Astrocyte (in vitro differentiated cells and primary cell): Measurements from ENCODE around the gene STX17. TPM values are rescaled to one million over a fixed set of nuclear protein-coding genes. Genes with fewer than 3 reads are reported as not detected.

Experiments used
- DNase-seq: peaks from one replicate; pipeline ENCODE4 v3.0.0-alpha.2; 2010; ENCODE audit warnings: low read depth
- FAIRE-seq: peaks from 2 replicates; lab custom pipeline; 2011; peaks lifted over from hg19 to GRCh38; lab: Jason Lieb, UNC
- H2AFZ ChIP-seq: 2 replicates; pipeline ENCODE4 v1.6.0; 2012; ENCODE audit warnings: low read depth, low read length, inconsistent platforms
- H3K27ac ChIP-seq: 2 replicates; pipeline ENCODE4 v1.5.1; 2011; ENCODE audit warnings: low read depth, low read length, inconsistent platforms
- H3K27me3 ChIP-seq: 2 replicates; pipeline ENCODE4 v1.6.0; 2011; ENCODE audit warnings: low read length, inconsistent platforms; ENCODE audit not compliant: insufficient read depth
- H3K36me3 ChIP-seq: 2 replicates; pipeline ENCODE4 v1.5.1; 2011; ENCODE audit warnings: low read length, inconsistent platforms; ENCODE audit not compliant: insufficient read depth
- H3K4me1 ChIP-seq: 2 replicates; pipeline ENCODE4 v1.5.1; 2011; ENCODE audit warnings: low read length, inconsistent platforms; ENCODE audit not compliant: insufficient read depth
- H3K4me2 ChIP-seq: 2 replicates; pipeline ENCODE4 v1.6.0; 2012; ENCODE audit warnings: low read length, inconsistent platforms
- H3K4me3 ChIP-seq: 2 replicates; pipeline ENCODE4 v1.5.1; 2011; ENCODE audit warnings: low read depth, mild to moderate bottlenecking, low read length, inconsistent platforms; ENCODE audit not compliant: insufficient read depth
- H3K79me2 ChIP-seq: 2 replicates; pipeline ENCODE4 v1.6.0; 2012; ENCODE audit warnings: mild to moderate bottlenecking, low read length, inconsistent platforms; ENCODE audit not compliant: insufficient read depth
- H3K9ac ChIP-seq: 2 replicates; pipeline ENCODE4 v1.6.0; 2012; ENCODE audit warnings: mild to moderate bottlenecking, low read length, inconsistent platforms
- H3K9me3 ChIP-seq: 2 replicates; pipeline ENCODE4 v1.5.1; 2012; ENCODE audit warnings: low read depth, mild to moderate bottlenecking, low read length, inconsistent platforms; ENCODE audit not compliant: insufficient read depth
- H4K20me1 ChIP-seq: 2 replicates; pipeline ENCODE4 v1.6.0; 2012; ENCODE audit warnings: low read length, inconsistent platforms; ENCODE audit not compliant: insufficient read depth
- H3K27ac Mint-ChIP-seq: one replicate; pipeline ENCODE4 v1.8.0; 2021; ENCODE audit warnings: mild to moderate bottlenecking, mixed read lengths; ENCODE audit not compliant: unreplicated experiment
- H3K27me3 Mint-ChIP-seq: one replicate; pipeline ENCODE4 v1.8.0; 2021; ENCODE audit warnings: low read depth, mixed read lengths; ENCODE audit not compliant: unreplicated experiment
- H3K36me3 Mint-ChIP-seq: one replicate; pipeline ENCODE4 v1.8.0; 2021; ENCODE audit warnings: low read depth, mixed read lengths; ENCODE audit not compliant: unreplicated experiment
- H3K4me1 Mint-ChIP-seq: one replicate; pipeline ENCODE4 v1.8.0; 2021; ENCODE audit warnings: low read depth, mixed read lengths; ENCODE audit not compliant: unreplicated experiment
- H3K4me3 Mint-ChIP-seq: one replicate; pipeline ENCODE4 v1.8.0; 2021; ENCODE audit warnings: mild to moderate bottlenecking, moderate library complexity, mixed read lengths; ENCODE audit not compliant: unreplicated experiment
- H3K9me3 Mint-ChIP-seq: one replicate; pipeline ENCODE4 v1.8.0; 2021; ENCODE audit warnings: mild to moderate bottlenecking, mixed read lengths; ENCODE audit not compliant: unreplicated experiment
- EZH2 ChIP-seq: IDR thresholded peaks from 2 replicates; pipeline ENCODE4 v1.6.1; 2012; ENCODE audit warnings: mild to moderate bottlenecking, low read length, inconsistent platforms; ENCODE audit not compliant: insufficient read depth
- total RNA-seq: library from RNA; stranded (reverse); gene quantifications from 2 replicates; pipeline ENCODE4 v1.2.1, GENCODE V29; 2021
- TF ChIP-seq, protein P1 (sequence below): IDR thresholded peaks from 2 replicates; pipeline ENCODE4 v1.5.1; 2011; ENCODE audit warnings: low read depth, mild to moderate bottlenecking, inconsistent platforms, low read length, moderate library complexity; ENCODE audit not compliant: insufficient read depth

Gene STX17
- total RNA-seq, 1 donor from 2014 or later: 28.3 TPM

DNA sequence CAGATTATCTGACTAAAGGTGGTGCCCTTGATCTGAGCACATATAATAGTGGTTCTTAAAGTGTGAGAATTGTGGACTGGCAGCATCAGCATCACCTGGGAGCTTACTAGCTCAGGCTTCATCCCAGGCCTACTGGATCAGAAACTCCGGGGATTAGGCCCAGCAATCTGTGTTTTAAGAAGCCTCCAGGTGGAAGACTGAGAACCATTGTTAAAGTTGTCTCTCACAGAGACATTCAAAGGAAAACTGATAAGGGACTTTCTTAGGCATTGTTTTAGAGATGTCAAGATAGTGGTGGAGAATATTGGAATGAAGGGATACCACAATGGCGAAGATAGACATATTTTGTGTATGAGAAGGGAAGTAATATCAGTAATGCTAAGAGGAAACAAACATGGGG lies 59.5 kb downstream of the STX17 start:
- H3K36me3 Mint-ChIP-seq: peaks cover 5% of the 10 kb centered on the region
- H3K27ac Mint-ChIP-seq: peak overlapping the region; percentile 81
- H3K27ac ChIP-seq: no peak overlapping the region
- H3K9me3 ChIP-seq: no peaks in the 10 kb centered on the region
- DNase-seq (no peak), FAIRE-seq (no peak)
- no peak overlapping the region for H3K4me3 ChIP-seq
- no peak overlapping the region for H3K4me2 ChIP-seq
- H3K79me2 ChIP-seq: no peaks in the 10 kb centered on the region
- H3K36me3 ChIP-seq: no peaks in the 10 kb centered on the region
- no peak overlapping the region for H2AFZ ChIP-seq
- no peaks in the 10 kb centered on the region for H3K27me3 ChIP-seq
- H3K4me3 Mint-ChIP-seq: no peak overlapping the region
- no peaks in the 10 kb centered on the region for H3K9me3 Mint-ChIP-seq
- H3K4me1 ChIP-seq: no peaks in the 10 kb centered on the region
- TF ChIP-seq, protein P1, sequence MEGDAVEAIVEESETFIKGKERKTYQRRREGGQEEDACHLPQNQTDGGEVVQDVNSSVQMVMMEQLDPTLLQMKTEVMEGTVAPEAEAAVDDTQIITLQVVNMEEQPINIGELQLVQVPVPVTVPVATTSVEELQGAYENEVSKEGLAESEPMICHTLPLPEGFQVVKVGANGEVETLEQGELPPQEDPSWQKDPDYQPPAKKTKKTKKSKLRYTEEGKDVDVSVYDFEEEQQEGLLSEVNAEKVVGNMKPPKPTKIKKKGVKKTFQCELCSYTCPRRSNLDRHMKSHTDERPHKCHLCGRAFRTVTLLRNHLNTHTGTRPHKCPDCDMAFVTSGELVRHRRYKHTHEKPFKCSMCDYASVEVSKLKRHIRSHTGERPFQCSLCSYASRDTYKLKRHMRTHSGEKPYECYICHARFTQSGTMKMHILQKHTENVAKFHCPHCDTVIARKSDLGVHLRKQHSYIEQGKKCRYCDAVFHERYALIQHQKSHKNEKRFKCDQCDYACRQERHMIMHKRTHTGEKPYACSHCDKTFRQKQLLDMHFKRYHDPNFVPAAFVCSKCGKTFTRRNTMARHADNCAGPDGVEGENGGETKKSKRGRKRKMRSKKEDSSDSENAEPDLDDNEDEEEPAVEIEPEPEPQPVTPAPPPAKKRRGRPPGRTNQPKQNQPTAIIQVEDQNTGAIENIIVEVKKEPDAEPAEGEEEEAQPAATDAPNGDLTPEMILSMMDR: no peak
- TF ChIP-seq EZH2: no peak
- H3K4me1 Mint-ChIP-seq: peaks cover 51% of the 10 kb centered on the region
- no peaks in the 10 kb centered on the region for H4K20me1 ChIP-seq
- no peak overlapping the region for H3K9ac ChIP-seq
- no peaks in the 10 kb centered on the region for H3K27me3 Mint-ChIP-seq

GRCh38 chr9:99966716-99967115 lies 60.3 kb downstream of the STX17 start:
- Histone ChIP-seq H3K27me3 (no peaks in the 10 kb centered on the region), H3K9me3 (no peaks in the 10 kb centered on the region), H3K4me3 (no peak overlapping the region), H3K4me2 (no peak overlapping the region), H3K27ac (no peak overlapping the region), H4K20me1 (no peaks in the 10 kb centered on the region), H2AFZ (no peak overlapping the region), H3K79me2 (no peaks in the 10 kb centered on the region), H3K9ac (no peak overlapping the region), H3K36me3 (no peaks in the 10 kb centered on the region), H3K4me1 (no peaks in the 10 kb centered on the region)
- no peak for FAIRE-seq
- no peaks in the 10 kb centered on the region for H3K9me3 Mint-ChIP-seq
- peak; percentile 53 for DNase-seq
- H3K4me3 Mint-ChIP-seq: no peak overlapping the region
- H3K27me3 Mint-ChIP-seq: no peaks in the 10 kb centered on the region
- peaks cover 2% of the 10 kb centered on the region for H3K36me3 Mint-ChIP-seq
- H3K27ac Mint-ChIP-seq: peak overlapping the region; percentile 88
- TF ChIP-seq, protein P1: no peak
- no peak for TF ChIP-seq EZH2
- peaks cover 51% of the 10 kb centered on the region for H3K4me1 Mint-ChIP-seq

- TF ChIP-seq, protein P1: no peak
- no peak for TF ChIP-seq EZH2
- no peaks in the 10 kb centered on the region for H4K20me1 ChIP-seq
- no peak for FAIRE-seq
- no peaks in the 10 kb centered on the region for H3K9me3 Mint-ChIP-seq
- no peak overlapping the region for H3K4me2 ChIP-seq
- no peak overlapping the region for H3K4me3 Mint-ChIP-seq
- H3K36me3 ChIP-seq: no peaks in the 10 kb centered on the region
- DNase-seq: no peak
- no peak overlapping the region for H2AFZ ChIP-seq
- peaks cover 2% of the 10 kb centered on the region for H3K36me3 Mint-ChIP-seq
- no peaks in the 10 kb centered on the region for H3K79me2 ChIP-seq
- no peak overlapping the region for H3K9ac ChIP-seq
- no peak overlapping the region for H3K4me3 ChIP-seq
- peaks cover 50% of the 10 kb centered on the region for H3K4me1 Mint-ChIP-seq
- no peaks in the 10 kb centered on the region for H3K27me3 ChIP-seq
- peak overlapping the region; percentile 88 for H3K27ac Mint-ChIP-seq
- no peaks in the 10 kb centered on the region for H3K9me3 ChIP-seq
- no peak overlapping the region for H3K27ac ChIP-seq
- H3K27me3 Mint-ChIP-seq: no peaks in the 10 kb centered on the region
- H3K4me1 ChIP-seq: no peaks in the 10 kb centered on the region
These were observed 61.0 kb downstream of the STX17 start for GRCh38 chr9:99967457-99967856.
